Parathyroid adenoma (tissue), 2 donors: ENCODE data around the gene TMEM208.

ENCODE experiments used
- H2AFZ ChIP-seq: fragments of 300-600 bp; sonication (generic); one replicate; pipeline ENCODE4 v1.7.0; 2017; ENCODE audit warnings: antibody characterized with exemption, mild to moderate bottlenecking
- H3K27ac ChIP-seq: fragments of 300-600 bp; sonication (generic); one replicate; pipeline ENCODE4 v1.7.0; 2017
- H3K27me3 ChIP-seq: fragments of 300-600 bp; sonication (generic); one replicate; pipeline ENCODE4 v1.7.0; 2017; ENCODE audit warnings: low read length; ENCODE audit not compliant: control insufficient read depth, insufficient read depth
- H3K36me3 ChIP-seq: fragments of 300-600 bp; sonication (generic); one replicate; pipeline ENCODE4 v1.7.0; 2017; ENCODE audit warnings: low read length; ENCODE audit not compliant: control insufficient read depth, insufficient read depth
- H3K4me1 ChIP-seq: fragments of 300-600 bp; sonication (generic); one replicate; pipeline ENCODE4 v1.7.0; 2017; ENCODE audit warnings: control low read depth
- H3K4me2 ChIP-seq: fragments of 300-600 bp; sonication (generic); one replicate; pipeline ENCODE4 v1.7.0; 2017; ENCODE audit warnings: low read length
- H3K4me3 ChIP-seq: fragments of 300-600 bp; sonication (generic); one replicate; pipeline ENCODE4 v1.7.0; 2017; ENCODE audit warnings: low read depth, low read length
- H3K79me2 ChIP-seq: fragments of 300-600 bp; sonication (generic); one replicate; pipeline ENCODE4 v1.7.0; 2017; ENCODE audit warnings: control low read depth
- H3K9ac ChIP-seq: fragments of 300-600 bp; sonication (generic); one replicate; pipeline ENCODE4 v1.7.0; 2017; ENCODE audit warnings: mild to moderate bottlenecking
- H3K9me3 ChIP-seq: fragments of 300-600 bp; sonication (generic); one replicate; pipeline ENCODE4 v1.7.0; 2017; ENCODE audit warnings: low read length; ENCODE audit not compliant: control insufficient read depth
- TF ChIP-seq, protein P1 (sequence below): fragments of 300-600 bp; sonication (generic); IDR thresholded peaks from one replicate; pipeline ENCODE4 v1.7.0; 2017; ENCODE audit warnings: antibody characterized with exemption, mild to moderate bottlenecking
- donor health status: primary hyperparathyroidism.

Gene TMEM208

GRCh38 chr16:67264277-67264676 is 37.3 kb downstream of the TMEM208 start:
- Histone ChIP-seq H3K27me3 (no peaks in the 10 kb centered on the region), H2AFZ (no peak overlapping the region), H3K9me3 (no peaks in the 10 kb centered on the region), H3K4me2 (no peak overlapping the region), H3K27ac (no peak overlapping the region), H3K36me3 (no peaks in the 10 kb centered on the region), H3K4me1 (peaks cover 8% of the 10 kb centered on the region), H3K4me3 (no peak overlapping the region), H3K79me2 (no peaks in the 10 kb centered on the region), H3K9ac (no peak overlapping the region)
- TF ChIP-seq, protein P1, sequence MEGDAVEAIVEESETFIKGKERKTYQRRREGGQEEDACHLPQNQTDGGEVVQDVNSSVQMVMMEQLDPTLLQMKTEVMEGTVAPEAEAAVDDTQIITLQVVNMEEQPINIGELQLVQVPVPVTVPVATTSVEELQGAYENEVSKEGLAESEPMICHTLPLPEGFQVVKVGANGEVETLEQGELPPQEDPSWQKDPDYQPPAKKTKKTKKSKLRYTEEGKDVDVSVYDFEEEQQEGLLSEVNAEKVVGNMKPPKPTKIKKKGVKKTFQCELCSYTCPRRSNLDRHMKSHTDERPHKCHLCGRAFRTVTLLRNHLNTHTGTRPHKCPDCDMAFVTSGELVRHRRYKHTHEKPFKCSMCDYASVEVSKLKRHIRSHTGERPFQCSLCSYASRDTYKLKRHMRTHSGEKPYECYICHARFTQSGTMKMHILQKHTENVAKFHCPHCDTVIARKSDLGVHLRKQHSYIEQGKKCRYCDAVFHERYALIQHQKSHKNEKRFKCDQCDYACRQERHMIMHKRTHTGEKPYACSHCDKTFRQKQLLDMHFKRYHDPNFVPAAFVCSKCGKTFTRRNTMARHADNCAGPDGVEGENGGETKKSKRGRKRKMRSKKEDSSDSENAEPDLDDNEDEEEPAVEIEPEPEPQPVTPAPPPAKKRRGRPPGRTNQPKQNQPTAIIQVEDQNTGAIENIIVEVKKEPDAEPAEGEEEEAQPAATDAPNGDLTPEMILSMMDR: no peak

GRCh38 chr16:67264866-67265265 is 37.9 kb downstream of the TMEM208 start:
- TF ChIP-seq, protein P1: no peak
- H3K27me3 ChIP-seq: no peaks in the 10 kb centered on the region
- no peak overlapping the region for H3K9ac ChIP-seq
- no peaks in the 10 kb centered on the region for H3K9me3 ChIP-seq
- H3K27ac ChIP-seq: no peak overlapping the region
- no peak overlapping the region for H3K4me3 ChIP-seq
- no peak overlapping the region for H3K4me2 ChIP-seq
- no peak overlapping the region for H2AFZ ChIP-seq
- peaks cover 5% of the 10 kb centered on the region for H3K4me1 ChIP-seq
- H3K79me2 ChIP-seq: no peaks in the 10 kb centered on the region
- no peaks in the 10 kb centered on the region for H3K36me3 ChIP-seq

- H3K9me3 ChIP-seq: no peaks in the 10 kb centered on the region
Observed at GRCh38 chr16:67265834-67266233, 38.9 kb downstream of the TMEM208 start.

GRCh38 chr16:67268136-67268579 is 41.2 kb downstream of the TMEM208 start:
- no peak overlapping the region for H3K27ac ChIP-seq
- H3K4me3 ChIP-seq: no peak overlapping the region
- no peak overlapping the region for H3K4me2 ChIP-seq
- no peak overlapping the region for H2AFZ ChIP-seq
- no peaks in the 10 kb centered on the region for H3K79me2 ChIP-seq
- H3K9ac ChIP-seq: no peak overlapping the region
- no peaks in the 10 kb centered on the region for H3K9me3 ChIP-seq
- no peaks in the 10 kb centered on the region for H3K4me1 ChIP-seq
- no peaks in the 10 kb centered on the region for H3K36me3 ChIP-seq
- H3K27me3 ChIP-seq: no peaks in the 10 kb centered on the region
- TF ChIP-seq, protein P1: no peak

More at GRCh38 chr16:67265834-67266233, 38.9 kb downstream of the TMEM208 start:
- no peaks in the 10 kb centered on the region for H3K27me3 ChIP-seq
- no peak overlapping the region for H3K27ac ChIP-seq
- TF ChIP-seq, protein P1: no peak
- no peaks in the 10 kb centered on the region for H3K4me1 ChIP-seq
- no peak overlapping the region for H3K4me3 ChIP-seq
- H3K4me2 ChIP-seq: no peak overlapping the region
- no peak overlapping the region for H3K9ac ChIP-seq
- H2AFZ ChIP-seq: no peak overlapping the region
- no peaks in the 10 kb centered on the region for H3K36me3 ChIP-seq
- no peaks in the 10 kb centered on the region for H3K79me2 ChIP-seq

DNA sequence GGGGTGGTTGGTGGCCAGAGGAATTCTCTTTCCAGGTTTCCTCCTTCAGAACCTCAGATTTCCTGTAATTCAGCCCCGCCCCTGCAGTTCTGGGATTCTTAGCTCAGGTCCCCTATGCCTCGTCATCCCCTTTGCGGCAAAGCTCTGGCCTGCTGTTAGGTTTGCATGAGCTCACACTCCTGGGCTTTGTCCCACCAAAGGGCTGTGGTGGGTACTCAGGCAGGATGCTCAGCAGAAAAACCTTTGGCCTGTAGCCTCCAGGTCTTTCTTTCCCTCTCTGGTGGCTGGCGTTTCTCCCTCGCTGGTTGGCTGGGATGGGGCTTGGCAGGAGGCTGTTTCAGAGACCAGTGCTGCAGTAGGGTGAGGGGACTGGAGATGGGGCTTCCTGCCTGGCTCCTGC is 42.8 kb downstream of the TMEM208 start:
- TF ChIP-seq, protein P1: no peak

More for the DNA sequence above, 42.8 kb downstream of the TMEM208 start:
- H3K9me3 ChIP-seq: no peaks in the 10 kb centered on the region
- no peak overlapping the region for H3K9ac ChIP-seq
- H3K4me2 ChIP-seq: no peak overlapping the region
- no peak overlapping the region for H3K4me3 ChIP-seq
- no peaks in the 10 kb centered on the region for H3K4me1 ChIP-seq
- no peaks in the 10 kb centered on the region for H3K27me3 ChIP-seq
- no peaks in the 10 kb centered on the region for H3K36me3 ChIP-seq
- H3K27ac ChIP-seq: no peak overlapping the region
- H2AFZ ChIP-seq: no peak overlapping the region
- H3K79me2 ChIP-seq: no peaks in the 10 kb centered on the region
